WI38 (cell line): Measurements from ENCODE around the gene KDM2B.

ENCODE experiments used
- H3K4me3 ChIP-seq: 2 replicates; pipeline ENCODE4 v1.5.1; 2011; ENCODE audit warnings: low read depth, mild to moderate bottlenecking, control low read depth, low read length
- TF ChIP-seq, protein P1 (sequence below): IDR thresholded peaks from 2 replicates; pipeline ENCODE4 v1.5.1; 2012; ENCODE audit warnings: low read depth, mild to moderate bottlenecking, control low read depth, low read length

The KDM2B gene

DNA sequence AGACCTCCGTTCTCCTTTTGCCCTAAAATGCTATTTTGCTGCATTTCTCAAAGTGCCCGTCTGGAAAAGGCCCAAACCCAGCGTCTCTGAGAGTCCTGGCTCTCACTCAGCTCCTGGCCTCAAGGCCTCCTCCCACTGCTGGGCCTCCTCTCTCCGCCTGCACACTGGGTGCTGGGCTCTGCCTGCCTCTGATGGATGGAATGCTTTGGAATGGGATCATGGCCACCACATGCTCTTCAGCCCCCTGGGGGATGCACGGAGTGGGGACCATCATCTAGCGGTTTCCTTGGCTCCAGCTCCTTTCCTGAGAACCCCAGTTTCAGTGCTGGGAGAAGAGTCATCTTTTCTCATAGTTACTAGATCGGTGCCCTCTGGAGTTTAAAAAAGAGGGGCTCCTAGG, 65.2 kb downstream of the KDM2B start:
- TF ChIP-seq, protein P1, sequence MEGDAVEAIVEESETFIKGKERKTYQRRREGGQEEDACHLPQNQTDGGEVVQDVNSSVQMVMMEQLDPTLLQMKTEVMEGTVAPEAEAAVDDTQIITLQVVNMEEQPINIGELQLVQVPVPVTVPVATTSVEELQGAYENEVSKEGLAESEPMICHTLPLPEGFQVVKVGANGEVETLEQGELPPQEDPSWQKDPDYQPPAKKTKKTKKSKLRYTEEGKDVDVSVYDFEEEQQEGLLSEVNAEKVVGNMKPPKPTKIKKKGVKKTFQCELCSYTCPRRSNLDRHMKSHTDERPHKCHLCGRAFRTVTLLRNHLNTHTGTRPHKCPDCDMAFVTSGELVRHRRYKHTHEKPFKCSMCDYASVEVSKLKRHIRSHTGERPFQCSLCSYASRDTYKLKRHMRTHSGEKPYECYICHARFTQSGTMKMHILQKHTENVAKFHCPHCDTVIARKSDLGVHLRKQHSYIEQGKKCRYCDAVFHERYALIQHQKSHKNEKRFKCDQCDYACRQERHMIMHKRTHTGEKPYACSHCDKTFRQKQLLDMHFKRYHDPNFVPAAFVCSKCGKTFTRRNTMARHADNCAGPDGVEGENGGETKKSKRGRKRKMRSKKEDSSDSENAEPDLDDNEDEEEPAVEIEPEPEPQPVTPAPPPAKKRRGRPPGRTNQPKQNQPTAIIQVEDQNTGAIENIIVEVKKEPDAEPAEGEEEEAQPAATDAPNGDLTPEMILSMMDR = no peak
- no peak overlapping the region for H3K4me3 ChIP-seq

DNA sequence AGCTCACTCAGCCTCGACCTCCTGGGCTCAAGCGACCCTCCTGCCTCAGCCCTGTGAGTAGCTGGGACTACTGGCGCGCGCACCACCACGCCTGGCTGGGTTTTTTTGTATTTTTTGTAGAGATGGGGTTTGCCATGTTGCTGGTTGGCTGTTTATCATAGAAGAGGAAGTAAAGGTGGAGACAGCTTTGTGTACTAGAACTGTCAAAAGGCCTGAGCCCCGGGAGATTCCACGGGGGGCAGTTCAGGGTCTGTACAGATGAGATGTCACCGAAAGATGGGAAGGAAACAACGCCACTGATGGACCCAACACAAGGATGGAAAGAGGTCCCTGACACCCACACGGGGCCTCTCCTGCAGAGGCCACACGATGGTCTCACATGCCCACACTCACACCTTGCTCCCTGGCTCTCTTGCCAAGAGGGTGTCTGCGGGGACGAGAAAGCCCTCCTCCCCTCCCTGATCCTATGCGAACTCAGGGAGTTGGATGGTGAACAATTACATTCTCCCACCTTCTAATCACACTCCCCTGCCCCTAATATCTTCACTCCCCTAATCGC, 66.6 kb downstream of the KDM2B start:
- TF ChIP-seq, protein P1 = no peak
- H3K4me3 ChIP-seq = no peak overlapping the region

DNA sequence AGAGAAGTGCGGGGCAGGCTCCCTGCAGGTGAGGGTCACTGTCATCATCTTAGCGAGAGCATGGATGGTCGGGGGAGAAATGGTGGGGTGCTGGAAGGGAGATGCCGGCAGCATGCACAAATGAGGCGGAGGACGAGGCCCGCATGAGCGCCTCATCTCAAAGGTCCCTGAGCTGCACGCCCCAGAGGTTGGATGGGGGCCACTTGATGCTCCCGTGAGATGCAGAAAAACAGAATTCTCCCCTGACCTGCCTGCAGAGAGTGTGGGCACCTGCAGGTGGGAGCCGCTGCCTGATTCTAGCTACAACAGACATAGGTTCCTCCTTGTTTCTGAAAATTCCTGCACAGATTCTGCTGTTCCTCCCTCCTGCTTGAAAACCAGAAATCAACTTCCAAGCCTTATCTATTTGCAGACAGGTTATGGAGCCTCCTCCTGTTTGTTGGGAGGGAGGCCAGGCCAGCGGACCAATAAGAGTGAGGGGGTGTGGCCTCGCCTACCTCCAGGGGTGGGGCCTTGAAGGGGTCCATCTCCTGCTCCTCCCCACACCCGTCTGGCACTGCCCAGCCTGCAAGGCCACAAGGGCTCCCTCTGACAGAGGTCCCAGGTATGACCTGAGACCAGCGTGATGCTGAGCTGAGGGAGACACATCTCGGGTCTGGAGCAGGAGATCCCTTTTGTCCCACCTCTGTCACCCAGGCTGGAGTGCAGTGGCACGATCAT, 67.2 kb downstream of the KDM2B start:
- TF ChIP-seq, protein P1 = no peak
- H3K4me3 ChIP-seq = no peak overlapping the region

DNA sequence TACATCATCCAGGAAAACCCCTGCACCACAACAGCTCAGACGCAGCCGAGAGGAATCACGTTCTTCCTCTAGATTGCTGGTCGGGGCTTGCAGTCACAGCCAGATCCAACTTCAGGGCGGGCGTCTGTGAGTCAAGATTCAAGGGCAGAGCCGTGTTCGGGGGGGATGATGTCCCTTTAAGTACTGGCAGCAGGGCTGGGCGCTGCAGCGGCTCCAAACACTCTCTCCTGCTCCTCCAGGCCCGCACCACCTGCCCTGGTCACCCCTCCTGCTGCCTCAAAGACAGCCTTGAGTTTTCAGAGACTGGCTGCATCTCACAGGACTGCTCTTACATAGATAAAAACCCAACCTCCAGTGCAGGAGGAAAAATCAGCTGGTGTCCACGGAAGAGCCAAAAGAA, 68.3 kb downstream of the KDM2B start:
- no peak overlapping the region for H3K4me3 ChIP-seq
- TF ChIP-seq, protein P1 = no peak

DNA sequence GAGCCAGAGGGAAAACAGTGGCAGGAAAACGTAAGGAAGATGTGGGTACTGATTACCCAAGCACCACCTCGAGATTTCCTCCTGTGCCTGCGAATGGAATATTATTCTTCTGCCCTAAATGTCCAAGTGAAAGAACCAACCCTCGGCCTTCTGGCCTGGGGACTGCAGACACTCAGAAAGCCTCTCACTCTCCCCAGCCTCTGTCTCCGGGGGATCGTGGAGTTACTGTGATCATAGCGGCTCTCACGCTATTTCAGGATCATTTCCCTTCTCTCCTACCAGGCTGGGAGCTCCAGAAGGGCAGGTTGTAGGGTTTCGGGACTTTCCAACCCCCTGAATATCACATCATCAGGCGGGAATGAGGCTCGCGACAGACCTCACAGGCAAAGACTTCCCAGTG, 68.9 kb downstream of the KDM2B start:
- TF ChIP-seq, protein P1 = no peak

DNA sequence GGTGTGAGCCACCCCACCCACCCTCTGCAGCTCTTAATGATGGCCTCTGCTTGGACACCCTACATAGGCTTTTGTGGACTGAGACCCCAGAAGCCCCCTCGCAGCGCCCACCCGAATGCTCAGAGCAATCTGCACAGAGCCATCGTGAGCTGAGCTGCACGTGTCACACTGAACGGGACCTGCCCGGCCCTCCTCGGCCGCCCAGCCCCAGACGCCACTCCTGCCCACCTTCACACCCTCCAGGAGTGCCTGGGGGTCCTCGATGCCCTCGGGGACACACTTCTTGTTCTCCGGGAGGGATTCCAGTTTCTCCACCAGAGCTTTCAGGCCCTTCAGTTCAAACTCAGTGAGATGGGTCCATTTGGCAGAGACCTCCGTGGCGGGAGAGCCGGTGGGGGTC, 71.5 kb downstream of the KDM2B start:
- TF ChIP-seq, protein P1 = no peak
- H3K4me3 ChIP-seq = no peak overlapping the region

More for the DNA sequence above, 68.9 kb downstream of the KDM2B start:
- no peak overlapping the region for H3K4me3 ChIP-seq

DNA sequence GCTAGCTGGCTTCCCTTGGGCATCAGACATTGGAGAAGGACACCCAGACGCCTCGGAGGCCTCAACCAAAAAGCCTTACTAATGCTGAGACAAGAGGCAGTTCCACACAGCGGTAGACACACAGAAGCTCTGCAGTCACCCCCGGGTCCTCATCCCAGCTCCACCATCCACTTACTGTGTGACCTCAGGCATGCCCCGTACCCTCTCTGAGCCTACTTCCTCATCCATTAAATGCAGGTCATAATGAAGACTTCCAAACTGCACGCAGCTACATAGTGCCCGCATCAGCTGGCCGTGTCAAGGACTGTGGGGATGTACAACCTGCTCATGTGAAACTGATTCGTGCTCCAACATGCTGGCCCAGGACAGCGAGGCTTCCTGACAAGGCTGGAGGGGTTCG, 72.3 kb downstream of the KDM2B start:
- no peak overlapping the region for H3K4me3 ChIP-seq
- TF ChIP-seq, protein P1 = no peak
